ENCODE data around the gene MTA3.

Gene MTA3

GRCh38 chr2:42756966-42757513 is 188.6 kb downstream of the MTA3 start:
- no peak for TF ChIP-seq JUND (IDR thresholded peaks at IDR 0.05; ENCODE audit: low read depth)
- DNase-seq (ENCODE audit: low read depth in 1 of 2, low spot score in 1 of 2), result no peak
- in situ Hi-C loops (cut with HindIII; ENCODE audit: low pct_unique_long_range_greater_than_20kb, low sequenced_read_pairs), result no loop called here

GRCh38 chr2:42757981-42758740 is 189.7 kb downstream of the MTA3 start:
- in situ Hi-C loops (cut with HindIII; ENCODE audit: low pct_unique_long_range_greater_than_20kb, low sequenced_read_pairs), result no loop called here
- no peak for TF ChIP-seq JUND (IDR thresholded peaks at IDR 0.05; ENCODE audit: low read depth)
- no peak for DNase-seq (ENCODE audit: low read depth in 1 of 2, low spot score in 1 of 2)

GRCh38 chr2:42758751-42759150 is 190.3 kb downstream of the MTA3 start:
- in situ Hi-C loops (cut with HindIII; ENCODE audit: low pct_unique_long_range_greater_than_20kb, low sequenced_read_pairs), result no loop called here
- no peak for TF ChIP-seq JUND (IDR thresholded peaks at IDR 0.05; ENCODE audit: low read depth)
- no peak for DNase-seq (ENCODE audit: low read depth in 1 of 2, low spot score in 1 of 2)

GRCh38 chr2:42761554-42761953 is 193.1 kb downstream of the MTA3 start:
- no peak for TF ChIP-seq JUND (IDR thresholded peaks at IDR 0.05; ENCODE audit: low read depth)
- DNase-seq (ENCODE audit: low read depth in 1 of 2, low spot score in 1 of 2), result no peak

GRCh38 chr2:42762155-42762554 is 193.7 kb downstream of the MTA3 start:
- no peak for DNase-seq (ENCODE audit: low read depth in 1 of 2, low spot score in 1 of 2)
- in situ Hi-C loops (cut with HindIII; ENCODE audit: low pct_unique_long_range_greater_than_20kb, low sequenced_read_pairs), result no loop called here
- TF ChIP-seq JUND (IDR thresholded peaks at IDR 0.05; ENCODE audit: low read depth), result no peak

More at GRCh38 chr2:42761554-42761953, 193.1 kb downstream of the MTA3 start:
- in situ Hi-C loops (cut with HindIII; ENCODE audit: low pct_unique_long_range_greater_than_20kb, low sequenced_read_pairs), result no loop called here

- no peak for TF ChIP-seq JUND (IDR thresholded peaks at IDR 0.05; ENCODE audit: low read depth)
- no peak for DNase-seq (ENCODE audit: low read depth in 1 of 2, low spot score in 1 of 2)
- in situ Hi-C loops (cut with HindIII; ENCODE audit: low pct_unique_long_range_greater_than_20kb, low sequenced_read_pairs), result no loop called here
These were observed 194.7 kb downstream of the MTA3 start for GRCh38 chr2:42762823-42763804.

- TF ChIP-seq JUND (IDR thresholded peaks at IDR 0.05; ENCODE audit: low read depth), result no peak
- DNase-seq (ENCODE audit: low read depth in 1 of 2, low spot score in 1 of 2), result no peak
- in situ Hi-C loops (cut with HindIII; ENCODE audit: low pct_unique_long_range_greater_than_20kb, low sequenced_read_pairs), result no loop called here
These were observed 195.7 kb downstream of the MTA3 start, which contains the start of gene OXER1 for GRCh38 chr2:42764096-42764495. Gene OXER1 (minus strand): TSS chr2:42764135. CDS start chr2:42764062, 73 bp downstream.

GRCh38 chr2:42764901-42765300 is 196.5 kb downstream of the MTA3 start:
- no peak for TF ChIP-seq JUND (IDR thresholded peaks at IDR 0.05; ENCODE audit: low read depth)
- in situ Hi-C loops (cut with HindIII; ENCODE audit: low pct_unique_long_range_greater_than_20kb, low sequenced_read_pairs), result no loop called here
- DNase-seq (ENCODE audit: low read depth in 1 of 2, low spot score in 1 of 2), result no peak

GRCh38 chr2:42765686-42766085 is 197.3 kb downstream of the MTA3 start:
- in situ Hi-C loops (cut with HindIII; ENCODE audit: low pct_unique_long_range_greater_than_20kb, low sequenced_read_pairs), result no loop called here
- TF ChIP-seq JUND (IDR thresholded peaks at IDR 0.05; ENCODE audit: low read depth), result no peak
- DNase-seq (ENCODE audit: low read depth in 1 of 2, low spot score in 1 of 2), result no peak

GRCh38 chr2:42767080-42767898 is 198.9 kb downstream of the MTA3 start:
- no peak for TF ChIP-seq JUND (IDR thresholded peaks at IDR 0.05; ENCODE audit: low read depth)

GRCh38 chr2:42767899-42768705 is 199.7 kb downstream of the MTA3 start:
- in situ Hi-C loops (cut with HindIII; ENCODE audit: low pct_unique_long_range_greater_than_20kb, low sequenced_read_pairs), result no loop called here
- DNase-seq (ENCODE audit: low read depth in 1 of 2, low spot score in 1 of 2), result no peak
- no peak for TF ChIP-seq JUND (IDR thresholded peaks at IDR 0.05; ENCODE audit: low read depth)

More at GRCh38 chr2:42767080-42767898, 198.9 kb downstream of the MTA3 start:
- in situ Hi-C loops (cut with HindIII; ENCODE audit: low pct_unique_long_range_greater_than_20kb, low sequenced_read_pairs), result no loop called here
- DNase-seq (ENCODE audit: low read depth in 1 of 2, low spot score in 1 of 2), result no peak

Measured in T47D (cell line).